Activated T-helper 1 cell treated with anti-CD3 and anti-CD28 coated beads, Interleukin-12 subunit alpha, Interleukin-12 subunit beta, Interleukin-2, Interleukin-4 antibody, amounts not matched to agents 30 ng/mL and 10 ng/mL and 1 ng/mL, durations not matched to agents 14 hours and 24 hours and 36 hours (primary cell): ENCODE results near the gene BLOC1S4. TPM values are rescaled to one million over a fixed set of nuclear protein-coding genes. Genes with fewer than 3 reads are reported as not detected.
A peak's percentile ranks its signal among the peaks of the same experiment; 100 is the strongest.
"Not testable (repeated sequence)": the region's sequence is repeated elsewhere in the genome, so short reads cannot be mapped to it uniquely, and the experiment has no call there.

Experiments used
- DNase-seq: peaks from one replicate; pipeline ENCODE4 v3.0.0; 2021; ENCODE audit warnings: low spot score
- H3K27ac Mint-ChIP-seq: one replicate; pipeline ENCODE4 v1.8.0; 2021; ENCODE audit warnings: mild to moderate bottlenecking, mixed read lengths
- H3K27me3 Mint-ChIP-seq: one replicate; pipeline ENCODE4 v1.8.0; 2022; ENCODE audit warnings: mild to moderate bottlenecking, moderate library complexity, mixed read lengths; ENCODE audit not compliant: insufficient read depth
- H3K36me3 Mint-ChIP-seq: one replicate; pipeline ENCODE4 v1.8.0; 2021; ENCODE audit warnings: low read depth, mixed read lengths
- H3K4me1 Mint-ChIP-seq: one replicate; pipeline ENCODE4 v1.8.0; 2021; ENCODE audit warnings: low read depth, mixed read lengths
- H3K4me3 Mint-ChIP-seq: one replicate; pipeline ENCODE4 v1.8.0; 2021; ENCODE audit warnings: mild to moderate bottlenecking, moderate library complexity, mixed read lengths
- H3K9me3 Mint-ChIP-seq: one replicate; pipeline ENCODE4 v1.8.0; 2021; ENCODE audit warnings: mixed read lengths
- intact Hi-C: fragments of 100-400 bp; cut with micrococcal nuclease; formaldehyde crosslinking; loops from one replicate; pipeline ENCODE4 v1.15.1; 2024
- total RNA-seq: library from RNA; stranded (reverse); gene quantifications from 2 replicates; pipeline ENCODE4 v1.2.3, GENCODE V29; 2022

BLOC1S4 gene, protein sequence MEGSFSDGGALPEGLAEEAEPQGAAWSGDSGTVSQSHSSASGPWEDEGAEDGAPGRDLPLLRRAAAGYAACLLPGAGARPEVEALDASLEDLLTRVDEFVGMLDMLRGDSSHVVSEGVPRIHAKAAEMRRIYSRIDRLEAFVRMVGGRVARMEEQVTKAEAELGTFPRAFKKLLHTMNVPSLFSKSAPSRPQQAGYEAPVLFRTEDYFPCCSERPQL
- 21.5 and 23.6 TPM in 2 replicates for total RNA-seq

GRCh38 chr4:6716018-6716911 is at the start of gene BLOC1S4:
BLOC1S4 (plus strand) TSS chr4:6716174; CDS start chr4:6716210, 36 bp downstream.
- H3K27me3 Mint-ChIP-seq: peaks cover 8% of the 10 kb centered on the region
- H3K4me3 Mint-ChIP-seq: peak within 1 kb of the TSS; percentile 93
- peaks cover 14% of the 10 kb centered on the region for H3K36me3 Mint-ChIP-seq
- intact Hi-C loops: loop anchor here (1.0 kb wide), 6 partner anchors 42 to 354 kb away; partner anchors contain the start of genes MRFAP1 and TBC1D14
- H3K4me1 Mint-ChIP-seq: peaks cover 27% of the 10 kb centered on the region
- H3K9me3 Mint-ChIP-seq: no peaks in the 10 kb centered on the region
- DNase-seq: peak; percentile 87
- H3K27ac Mint-ChIP-seq: peak within 1 kb of the TSS; percentile 88

DNA sequence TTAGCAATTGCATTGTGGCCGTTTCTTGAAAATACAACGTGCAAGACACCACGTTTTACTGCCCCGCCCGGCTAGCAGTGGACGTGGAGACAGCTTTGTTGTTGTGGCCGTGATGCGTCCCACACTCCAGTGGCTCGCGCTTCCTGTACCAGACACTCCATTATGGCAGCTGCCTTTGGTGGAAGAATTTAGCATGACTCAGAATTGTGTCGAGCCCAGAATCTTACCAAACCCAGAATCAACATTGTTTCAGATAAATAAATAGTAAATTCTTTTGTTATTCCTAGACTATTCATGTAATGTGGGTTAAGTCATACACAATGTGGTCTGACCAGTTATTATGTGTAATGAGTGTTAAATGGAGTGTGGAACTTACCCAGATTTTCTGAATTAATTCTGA is 47.6 kb upstream of the BLOC1S4 start:
- Mint-ChIP-seq H3K4me3 (no peak overlapping the region), H3K4me1 (peaks cover 5% of the 10 kb centered on the region), H3K27me3 (peaks cover 10% of the 10 kb centered on the region), H3K9me3 (no peaks in the 10 kb centered on the region), H3K27ac (no peak overlapping the region), H3K36me3 (no peaks in the 10 kb centered on the region)
- intact Hi-C loops: no loop called here
- DNase-seq: no peak

- H3K36me3 Mint-ChIP-seq: peaks cover 21% of the 10 kb centered on the region
- H3K27ac Mint-ChIP-seq: no peak overlapping the region
- intact Hi-C loops: loop anchor here (2.0 kb wide), 1 partner anchor 13 kb away; no protein-coding TSS in a partner anchor
- H3K27me3 Mint-ChIP-seq: peaks cover 2% of the 10 kb centered on the region
- H3K9me3 Mint-ChIP-seq: no peaks in the 10 kb centered on the region
- H3K4me3 Mint-ChIP-seq: no peak overlapping the region
- DNase-seq: no peak
- H3K4me1 Mint-ChIP-seq: peaks cover 31% of the 10 kb centered on the region
Observed at GRCh38 chr4:6671648-6672047, 44.3 kb upstream of the BLOC1S4 start.

DNA sequence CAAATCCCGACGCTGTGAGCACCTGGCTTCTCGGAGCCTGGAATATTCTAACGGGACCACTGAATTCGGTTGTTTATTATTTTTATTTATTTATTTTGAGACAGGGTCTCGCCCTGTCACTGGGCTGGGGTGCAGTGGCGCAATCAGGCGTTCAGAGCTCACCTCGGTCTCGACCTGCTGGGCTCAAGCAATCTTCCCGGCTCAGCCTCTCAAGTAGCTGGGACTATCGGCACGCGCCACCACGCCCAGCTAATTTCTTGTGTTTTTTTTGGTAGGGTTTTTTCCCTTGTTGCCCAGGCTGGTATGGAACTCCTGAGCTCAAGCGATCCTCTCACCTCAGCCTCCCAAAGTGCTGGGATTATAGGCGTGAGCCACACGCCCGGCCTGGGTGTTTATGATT is 43.8 kb upstream of the BLOC1S4 start:
- H3K36me3 Mint-ChIP-seq: peaks cover 24% of the 10 kb centered on the region

DNA sequence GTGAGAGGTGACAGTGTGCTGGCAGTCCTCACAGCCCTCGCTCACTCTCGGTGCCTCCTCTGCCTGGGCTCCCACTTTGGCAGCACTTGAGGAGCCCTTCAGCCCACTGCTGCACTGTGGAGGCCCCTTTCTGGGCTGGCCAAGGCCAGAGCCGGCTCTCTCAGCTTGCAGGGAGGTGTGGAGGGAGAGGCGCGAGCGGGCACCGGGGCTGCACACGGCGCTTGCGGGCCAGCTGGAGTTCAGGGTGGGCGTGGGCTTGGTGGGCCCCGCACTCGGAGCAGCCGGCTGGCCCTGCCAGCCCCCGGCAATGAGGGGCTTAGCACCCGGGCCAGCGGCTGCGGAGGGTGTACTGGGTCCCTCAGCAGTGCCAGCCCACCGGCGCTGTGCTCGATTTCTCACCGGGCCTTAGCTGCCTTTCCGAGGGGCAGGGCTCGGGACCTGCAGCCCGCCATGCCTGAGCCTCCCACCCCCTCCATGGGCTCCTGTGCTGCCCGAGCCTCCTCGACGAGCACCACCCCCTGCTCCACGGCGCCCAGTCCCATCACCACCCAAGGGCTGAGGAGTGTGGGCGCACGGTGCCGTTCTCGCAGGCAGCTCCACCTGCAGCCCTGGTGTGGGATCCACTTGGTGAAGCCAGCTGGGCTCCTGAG is 43.3 kb upstream of the BLOC1S4 start:
- H3K27ac Mint-ChIP-seq, H3K9me3 Mint-ChIP-seq, H3K27me3 Mint-ChIP-seq, DNase-seq: not testable (repeated sequence)
- Mint-ChIP-seq H3K4me3 (peak overlapping the region; percentile 98), H3K4me1 (peaks cover 41% of the 10 kb centered on the region), H3K36me3 (peaks cover 30% of the 10 kb centered on the region)
- intact Hi-C loops: loop anchor here (1.0 to 2.0 kb wide), 3 partner anchors 14 to 431 kb away; partner anchors contain the start of gene MRFAP1

More for the DNA sequence above, 43.8 kb upstream of the BLOC1S4 start:
- no peak overlapping the region for H3K27ac Mint-ChIP-seq
- intact Hi-C loops: loop anchor here (2.0 kb wide), 1 partner anchor 13 kb away; no protein-coding TSS in a partner anchor
- no peak for DNase-seq
- H3K9me3 Mint-ChIP-seq: no peaks in the 10 kb centered on the region
- H3K27me3 Mint-ChIP-seq: peaks cover 2% of the 10 kb centered on the region
- H3K4me3 Mint-ChIP-seq: no peak overlapping the region
- peaks cover 35% of the 10 kb centered on the region for H3K4me1 Mint-ChIP-seq

DNA sequence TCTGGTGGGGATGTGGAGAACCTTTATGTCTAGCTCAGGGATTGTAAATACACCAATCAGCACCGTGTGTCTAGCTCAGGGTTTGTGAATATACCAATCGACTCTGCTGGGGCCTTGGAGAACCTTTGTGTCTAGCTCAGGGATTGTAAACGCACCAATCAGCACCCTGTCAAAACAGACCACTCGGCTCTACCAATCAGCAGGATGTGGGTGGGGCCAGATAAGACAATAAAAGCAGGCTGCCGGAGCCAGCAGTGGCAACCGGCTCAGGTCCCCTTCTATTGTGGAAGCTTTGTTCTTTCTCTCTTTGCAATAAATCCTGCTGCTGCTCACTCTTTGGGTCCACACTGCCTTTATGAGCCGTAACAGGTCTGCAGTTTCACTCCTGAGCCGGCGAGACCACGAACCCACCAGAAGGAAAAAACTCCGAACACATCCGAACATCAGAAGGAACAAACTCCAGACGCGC is 42.7 kb upstream of the BLOC1S4 start:
- Mint-ChIP-seq H3K4me1 (peaks cover 43% of the 10 kb centered on the region), H3K27ac (peak overlapping the region; percentile 97), H3K36me3 (peaks cover 33% of the 10 kb centered on the region), H3K4me3 (peak overlapping the region; percentile 98)
- H3K27me3 Mint-ChIP-seq, H3K9me3 Mint-ChIP-seq: not testable (repeated sequence)
- intact Hi-C loops: loop anchor here (1.0 to 2.0 kb wide), 3 partner anchors 14 to 430 kb away; partner anchors contain the start of gene MRFAP1
- DNase-seq: peak; percentile 41

GRCh38 chr4:6673660-6674499 is 42.1 kb upstream of the BLOC1S4 start:
- Mint-ChIP-seq H3K4me1 (peaks cover 48% of the 10 kb centered on the region), H3K27me3 (no peaks in the 10 kb centered on the region), H3K4me3 (peak overlapping the region; percentile 98), H3K27ac (peak overlapping the region; percentile 97), H3K9me3 (no peaks in the 10 kb centered on the region), H3K36me3 (peaks cover 39% of the 10 kb centered on the region)
- intact Hi-C loops: loop anchor here (1.0 to 2.0 kb wide), 12 partner anchors 15 to 429 kb away; partner anchors contain the start of genes BLOC1S4, GRPEL1, KIAA0232 and MRFAP1
- peak; percentile 93 for DNase-seq

GRCh38 chr4:6674500-6675149 is 41.3 kb upstream of the BLOC1S4 start:
- intact Hi-C loops: loop anchor here (1.0 kb wide), 9 partner anchors 15 to 394 kb away; partner anchors contain the start of genes BLOC1S4, GRPEL1, KIAA0232 and MRFAP1L1
- peak; percentile 60 for DNase-seq
- Mint-ChIP-seq H3K4me3 (peak overlapping the region; percentile 98), H3K4me1 (peaks cover 48% of the 10 kb centered on the region), H3K9me3 (no peaks in the 10 kb centered on the region), H3K27ac (peak overlapping the region; percentile 97), H3K27me3 (no peaks in the 10 kb centered on the region), H3K36me3 (peaks cover 42% of the 10 kb centered on the region)

DNA sequence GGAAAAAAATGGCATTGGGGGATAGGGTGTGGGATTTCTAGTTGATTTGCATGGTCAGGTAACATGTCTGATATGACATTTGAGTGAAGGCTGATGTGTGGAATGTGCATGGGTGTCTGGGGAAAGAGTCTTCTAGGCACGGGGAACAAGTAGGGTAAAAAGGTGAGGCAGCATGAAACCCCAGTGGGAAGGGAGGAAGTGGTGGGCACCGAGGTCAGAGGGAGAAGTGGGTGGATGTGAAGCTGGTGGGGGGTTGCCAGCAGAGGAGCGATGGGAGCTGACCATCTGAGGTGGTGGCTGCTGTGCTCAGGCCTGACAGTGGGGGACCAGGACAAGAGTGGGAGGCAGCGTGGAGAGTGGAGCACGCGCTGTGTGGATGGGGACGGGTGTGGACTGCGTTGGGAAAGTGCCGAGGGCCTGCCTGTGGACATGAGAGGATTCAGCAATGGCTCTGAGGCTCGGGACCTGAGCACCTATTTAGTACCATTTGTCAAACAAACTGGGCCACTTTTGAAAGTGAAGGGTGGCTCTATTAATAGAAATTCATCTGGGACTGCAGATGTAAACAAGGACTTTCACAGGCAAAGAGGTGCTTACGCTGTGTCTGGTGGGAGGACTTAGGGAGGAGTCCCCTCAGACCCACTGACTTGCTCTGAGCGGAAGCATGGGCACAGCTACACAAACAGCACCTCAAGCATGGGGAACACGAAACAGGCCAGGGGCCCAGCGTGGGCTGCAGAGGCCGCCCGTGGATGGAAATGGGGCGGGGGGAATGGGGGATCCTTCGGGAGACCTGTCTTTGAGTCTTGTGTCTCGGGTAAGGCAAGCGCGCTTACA is 39.0 kb upstream of the BLOC1S4 start:
- intact Hi-C loops: no loop called here
- peaks cover 48% of the 10 kb centered on the region for H3K4me1 Mint-ChIP-seq
- peaks cover 54% of the 10 kb centered on the region for H3K36me3 Mint-ChIP-seq

GRCh38 chr4:6680372-6681034 is 35.5 kb upstream of the BLOC1S4 start:
- no peak overlapping the region for H3K4me3 Mint-ChIP-seq
- no peak overlapping the region for H3K27ac Mint-ChIP-seq
- no peaks in the 10 kb centered on the region for H3K9me3 Mint-ChIP-seq
- peaks cover 44% of the 10 kb centered on the region for H3K36me3 Mint-ChIP-seq
- peaks cover 33% of the 10 kb centered on the region for H3K4me1 Mint-ChIP-seq
- no peak for DNase-seq
- intact Hi-C loops: no loop called here
- no peaks in the 10 kb centered on the region for H3K27me3 Mint-ChIP-seq

More for the DNA sequence above, 39.0 kb upstream of the BLOC1S4 start:
- Mint-ChIP-seq H3K9me3 (no peaks in the 10 kb centered on the region), H3K27ac (peak overlapping the region; percentile 77), H3K4me3 (peak overlapping the region; percentile 98), H3K27me3 (no peaks in the 10 kb centered on the region)
- DNase-seq: no peak
